WTC11 (cell line): ENCODE data around the gene PGD.

Experiments used
- CDX4 ChIP-seq: fragments of 250-450 bp; sonication (Bioruptor Pico); IDR thresholded peaks from 2 replicates; pipeline ENCODE4 v1.9.0; 2021; ENCODE audit warnings: moderate library complexity, mild to moderate bottlenecking, inconsistent platforms, borderline replicate concordance
- EMX1 ChIP-seq: fragments of 250-450 bp; sonication (Bioruptor Pico); IDR thresholded peaks from 2 replicates; pipeline ENCODE4 v1.8.0; 2021; ENCODE audit warnings: mild to moderate bottlenecking
- GRHL2 ChIP-seq: fragments of 250-450 bp; sonication (Bioruptor Pico); IDR thresholded peaks from 2 replicates; pipeline ENCODE4 v1.8.0; 2022; ENCODE audit warnings: mild to moderate bottlenecking, moderate library complexity; ENCODE audit not compliant: insufficient replicate concordance, severe bottlenecking
- JUN ChIP-seq: sonication (generic); formaldehyde crosslinking; IDR thresholded peaks from 2 replicates; pipeline ENCODE4 v1.8.0; 2023; ENCODE audit warnings: mild to moderate bottlenecking, missing genetic modification reagents
- NR2C2 ChIP-seq: sonication (generic); formaldehyde crosslinking; IDR thresholded peaks from 2 replicates; pipeline ENCODE4 v1.8.0; 2022; ENCODE audit warnings: mild to moderate bottlenecking, missing genetic modification reagents
- STAT6 ChIP-seq: sonication (generic); formaldehyde crosslinking; conservative IDR thresholded peaks from 2 replicates; pipeline ENCODE4 v1.8.1; 2023; ENCODE audit warnings: mild to moderate bottlenecking, low read depth, missing genetic modification reagents, moderate library complexity
- ZNF138 ChIP-seq: sonication (generic); formaldehyde crosslinking; conservative IDR thresholded peaks from 2 replicates; pipeline ENCODE4 v1.8.1; 2022; ENCODE audit warnings: mild to moderate bottlenecking, moderate library complexity, missing genetic modification reagents
- ZNF263 ChIP-seq: sonication (generic); formaldehyde crosslinking; IDR thresholded peaks from 2 replicates; pipeline ENCODE4 v1.8.1; 2022; ENCODE audit warnings: low read depth, mild to moderate bottlenecking, moderate library complexity, missing genetic modification reagents
- ZSCAN18 ChIP-seq: fragments of 250-450 bp; sonication (Bioruptor Pico); IDR thresholded peaks from 2 replicates; pipeline ENCODE4 v2.1.2; 2022; ENCODE audit warnings: mild to moderate bottlenecking, moderate library complexity
- TF ChIP-seq, protein P1 (sequence below): fragments of 200-600 bp; IDR thresholded peaks from 2 replicates; pipeline ENCODE4 v1.8.0; 2022; ENCODE audit warnings: antibody characterized with exemption
- TF ChIP-seq, protein P2 (sequence below): sonication (generic); formaldehyde crosslinking; IDR thresholded peaks from 2 replicates; pipeline ENCODE4 v1.8.0; 2022; ENCODE audit warnings: mild to moderate bottlenecking, missing genetic modification reagents
- TF ChIP-seq, protein P3 (sequence below): sonication (generic); formaldehyde crosslinking; IDR thresholded peaks from 2 replicates; pipeline ENCODE4 v1.8.1; 2023; ENCODE audit warnings: mild to moderate bottlenecking, moderate library complexity, missing genetic modification reagents
- TF ChIP-seq, protein P4 (sequence below): sonication (generic); formaldehyde crosslinking; IDR thresholded peaks from 2 replicates; pipeline ENCODE4 v1.8.0; 2022; ENCODE audit warnings: mild to moderate bottlenecking, missing genetic modification reagents

DNA sequence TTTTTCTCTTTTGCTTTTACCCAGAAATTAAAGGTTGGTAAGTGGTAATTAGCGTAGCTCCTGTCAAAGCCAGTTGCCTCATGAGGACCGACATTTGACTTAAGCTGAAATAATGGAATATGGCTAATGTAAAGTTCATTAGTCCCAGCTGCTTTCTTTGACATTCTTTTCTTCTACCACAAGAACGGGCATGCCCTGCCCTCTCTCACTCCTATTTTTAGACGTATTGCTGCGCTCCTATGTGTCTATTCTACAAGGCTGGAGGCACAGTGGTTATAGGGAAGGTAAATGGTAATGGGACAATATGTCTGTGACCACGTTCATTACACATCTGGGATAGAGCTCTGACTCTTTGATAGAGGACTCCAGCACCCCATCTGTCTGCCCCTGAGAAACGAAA lies 57.8 kb downstream of the PGD start:
- TF ChIP-seq, protein P1, sequence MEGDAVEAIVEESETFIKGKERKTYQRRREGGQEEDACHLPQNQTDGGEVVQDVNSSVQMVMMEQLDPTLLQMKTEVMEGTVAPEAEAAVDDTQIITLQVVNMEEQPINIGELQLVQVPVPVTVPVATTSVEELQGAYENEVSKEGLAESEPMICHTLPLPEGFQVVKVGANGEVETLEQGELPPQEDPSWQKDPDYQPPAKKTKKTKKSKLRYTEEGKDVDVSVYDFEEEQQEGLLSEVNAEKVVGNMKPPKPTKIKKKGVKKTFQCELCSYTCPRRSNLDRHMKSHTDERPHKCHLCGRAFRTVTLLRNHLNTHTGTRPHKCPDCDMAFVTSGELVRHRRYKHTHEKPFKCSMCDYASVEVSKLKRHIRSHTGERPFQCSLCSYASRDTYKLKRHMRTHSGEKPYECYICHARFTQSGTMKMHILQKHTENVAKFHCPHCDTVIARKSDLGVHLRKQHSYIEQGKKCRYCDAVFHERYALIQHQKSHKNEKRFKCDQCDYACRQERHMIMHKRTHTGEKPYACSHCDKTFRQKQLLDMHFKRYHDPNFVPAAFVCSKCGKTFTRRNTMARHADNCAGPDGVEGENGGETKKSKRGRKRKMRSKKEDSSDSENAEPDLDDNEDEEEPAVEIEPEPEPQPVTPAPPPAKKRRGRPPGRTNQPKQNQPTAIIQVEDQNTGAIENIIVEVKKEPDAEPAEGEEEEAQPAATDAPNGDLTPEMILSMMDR: no peak
- TF ChIP-seq EMX1 (CRISPR knock-in tag) (no peak), CDX4 (CRISPR knock-in tag) (no peak), ZSCAN18 (CRISPR knock-in tag) (no peak), ZNF138 (CRISPR knock-in tag) (no peak), ZNF263 (CRISPR knock-in tag) (no peak), JUN (no peak), NR2C2 (CRISPR knock-in tag) (no peak), STAT6 (no peak), GRHL2 (no peak)
- TF ChIP-seq, protein P2, sequence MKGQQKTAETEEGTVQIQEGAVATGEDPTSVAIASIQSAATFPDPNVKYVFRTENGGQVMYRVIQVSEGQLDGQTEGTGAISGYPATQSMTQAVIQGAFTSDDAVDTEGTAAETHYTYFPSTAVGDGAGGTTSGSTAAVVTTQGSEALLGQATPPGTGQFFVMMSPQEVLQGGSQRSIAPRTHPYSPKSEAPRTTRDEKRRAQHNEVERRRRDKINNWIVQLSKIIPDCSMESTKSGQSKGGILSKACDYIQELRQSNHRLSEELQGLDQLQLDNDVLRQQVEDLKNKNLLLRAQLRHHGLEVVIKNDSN (CRISPR knock-in tag): no peak
- TF ChIP-seq, protein P3, sequence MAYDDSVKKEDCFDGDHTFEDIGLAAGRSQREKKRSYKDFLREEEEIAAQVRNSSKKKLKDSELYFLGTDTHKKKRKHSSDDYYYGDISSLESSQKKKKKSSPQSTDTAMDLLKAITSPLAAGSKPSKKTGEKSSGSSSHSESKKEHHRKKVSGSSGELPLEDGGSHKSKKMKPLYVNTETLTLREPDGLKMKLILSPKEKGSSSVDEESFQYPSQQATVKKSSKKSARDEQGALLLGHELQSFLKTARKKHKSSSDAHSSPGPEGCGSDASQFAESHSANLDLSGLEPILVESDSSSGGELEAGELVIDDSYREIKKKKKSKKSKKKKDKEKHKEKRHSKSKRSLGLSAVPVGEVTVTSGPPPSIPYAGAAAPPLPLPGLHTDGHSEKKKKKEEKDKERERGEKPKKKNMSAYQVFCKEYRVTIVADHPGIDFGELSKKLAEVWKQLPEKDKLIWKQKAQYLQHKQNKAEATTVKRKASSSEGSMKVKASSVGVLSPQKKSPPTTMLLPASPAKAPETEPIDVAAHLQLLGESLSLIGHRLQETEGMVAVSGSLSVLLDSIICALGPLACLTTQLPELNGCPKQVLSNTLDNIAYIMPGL: no peak
- TF ChIP-seq, protein P4, sequence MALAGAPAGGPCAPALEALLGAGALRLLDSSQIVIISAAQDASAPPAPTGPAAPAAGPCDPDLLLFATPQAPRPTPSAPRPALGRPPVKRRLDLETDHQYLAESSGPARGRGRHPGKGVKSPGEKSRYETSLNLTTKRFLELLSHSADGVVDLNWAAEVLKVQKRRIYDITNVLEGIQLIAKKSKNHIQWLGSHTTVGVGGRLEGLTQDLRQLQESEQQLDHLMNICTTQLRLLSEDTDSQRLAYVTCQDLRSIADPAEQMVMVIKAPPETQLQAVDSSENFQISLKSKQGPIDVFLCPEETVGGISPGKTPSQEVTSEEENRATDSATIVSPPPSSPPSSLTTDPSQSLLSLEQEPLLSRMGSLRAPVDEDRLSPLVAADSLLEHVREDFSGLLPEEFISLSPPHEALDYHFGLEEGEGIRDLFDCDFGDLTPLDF: no peak
